ENCODE measurements around the gene ATP2B2.

DNA sequence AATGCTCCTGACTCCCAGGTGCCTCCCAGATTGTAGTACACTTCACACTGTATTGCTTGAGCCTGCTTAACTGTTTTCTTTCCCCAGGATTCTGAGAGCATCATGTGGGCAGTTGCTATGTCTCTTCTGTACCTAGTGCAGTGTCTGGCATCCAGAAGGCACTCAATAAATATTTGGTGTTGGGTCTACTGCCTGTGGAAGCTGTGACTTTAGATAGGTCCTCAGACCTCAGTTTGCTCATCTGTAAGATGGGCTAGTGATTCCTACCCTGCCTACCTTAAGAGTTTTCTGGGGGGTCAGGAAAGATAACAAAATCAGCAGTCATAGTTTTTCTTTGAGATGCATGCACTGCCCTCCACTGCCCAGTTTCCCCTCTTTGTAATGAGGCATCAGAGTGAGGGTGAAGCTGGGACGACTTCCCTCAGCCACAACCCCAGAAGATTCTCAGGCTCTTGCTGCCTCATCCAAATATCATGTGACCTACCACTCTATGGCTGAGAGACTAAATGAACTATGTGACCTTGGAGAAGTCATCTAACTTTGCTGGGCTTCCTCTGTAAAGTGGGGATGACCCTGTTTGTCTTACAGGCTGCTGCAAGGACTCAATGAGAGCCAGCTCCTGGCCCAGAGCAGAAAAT lies 50.4 kb downstream of the ATP2B2 start:
- TF ChIP-seq POLR2AphosphoS5 (IDR thresholded peaks at IDR 0.05) (no peak), POLR2A (IDR thresholded peaks at IDR 0.05) (no peak)
- TF ChIP-seq, protein P1, sequence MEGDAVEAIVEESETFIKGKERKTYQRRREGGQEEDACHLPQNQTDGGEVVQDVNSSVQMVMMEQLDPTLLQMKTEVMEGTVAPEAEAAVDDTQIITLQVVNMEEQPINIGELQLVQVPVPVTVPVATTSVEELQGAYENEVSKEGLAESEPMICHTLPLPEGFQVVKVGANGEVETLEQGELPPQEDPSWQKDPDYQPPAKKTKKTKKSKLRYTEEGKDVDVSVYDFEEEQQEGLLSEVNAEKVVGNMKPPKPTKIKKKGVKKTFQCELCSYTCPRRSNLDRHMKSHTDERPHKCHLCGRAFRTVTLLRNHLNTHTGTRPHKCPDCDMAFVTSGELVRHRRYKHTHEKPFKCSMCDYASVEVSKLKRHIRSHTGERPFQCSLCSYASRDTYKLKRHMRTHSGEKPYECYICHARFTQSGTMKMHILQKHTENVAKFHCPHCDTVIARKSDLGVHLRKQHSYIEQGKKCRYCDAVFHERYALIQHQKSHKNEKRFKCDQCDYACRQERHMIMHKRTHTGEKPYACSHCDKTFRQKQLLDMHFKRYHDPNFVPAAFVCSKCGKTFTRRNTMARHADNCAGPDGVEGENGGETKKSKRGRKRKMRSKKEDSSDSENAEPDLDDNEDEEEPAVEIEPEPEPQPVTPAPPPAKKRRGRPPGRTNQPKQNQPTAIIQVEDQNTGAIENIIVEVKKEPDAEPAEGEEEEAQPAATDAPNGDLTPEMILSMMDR (IDR thresholded peaks at IDR 0.05): no peak
